GM21381 (cell line): ENCODE results near the gene FOCAD.
"Not testable (repeated sequence)": the region's sequence is repeated elsewhere in the genome, so short reads cannot be mapped to it uniquely, and the experiment has no call there.

Experiments
- ATAC-seq: cut with Tn5 transposase; IDR thresholded peaks from one replicate; pipeline ENCODE4 v1.9.1; 2021; ENCODE audit warnings: mild to moderate bottlenecking, moderate library complexity; ENCODE audit not compliant: unreplicated experiment

The FOCAD gene

DNA sequence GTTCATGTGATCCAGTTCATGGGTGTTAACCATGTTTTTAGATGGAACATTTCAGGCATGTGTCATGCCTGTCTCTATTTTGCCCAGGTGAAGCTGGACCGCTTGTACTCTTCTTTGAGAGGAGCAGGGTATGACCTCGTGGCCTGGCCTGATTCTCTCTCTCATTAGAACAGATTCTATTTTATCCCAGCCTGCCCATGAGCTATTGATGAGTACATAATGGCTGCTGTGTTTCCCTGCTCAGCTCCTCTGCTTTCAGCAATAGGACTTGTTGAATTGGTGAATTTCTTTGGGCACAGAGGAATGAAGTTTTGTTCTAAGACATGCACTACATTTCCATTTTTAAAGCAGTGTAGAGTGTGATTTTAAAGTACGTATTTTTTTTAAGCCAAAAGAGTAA, 261.2 kb downstream of the FOCAD start:
- no peak for ATAC-seq

DNA sequence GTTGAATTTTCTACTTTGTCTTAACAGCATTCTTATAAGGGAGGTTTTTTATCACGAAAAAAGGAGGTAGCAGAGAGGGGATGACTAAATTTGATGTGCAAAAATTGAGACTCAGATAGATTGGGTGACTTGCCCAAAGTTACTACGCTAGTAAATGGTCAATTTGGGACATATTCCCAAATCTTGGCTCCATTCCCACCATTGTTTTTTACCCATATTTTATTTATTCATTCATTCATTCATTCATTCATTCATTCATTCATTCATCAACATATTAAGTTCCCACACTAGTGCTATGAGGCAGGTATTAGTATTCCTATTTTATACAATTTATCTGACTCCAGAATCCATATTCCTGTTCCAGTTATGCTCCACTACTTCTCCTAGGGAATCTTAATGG, 261.8 kb downstream of the FOCAD start:
- no peak for ATAC-seq

DNA sequence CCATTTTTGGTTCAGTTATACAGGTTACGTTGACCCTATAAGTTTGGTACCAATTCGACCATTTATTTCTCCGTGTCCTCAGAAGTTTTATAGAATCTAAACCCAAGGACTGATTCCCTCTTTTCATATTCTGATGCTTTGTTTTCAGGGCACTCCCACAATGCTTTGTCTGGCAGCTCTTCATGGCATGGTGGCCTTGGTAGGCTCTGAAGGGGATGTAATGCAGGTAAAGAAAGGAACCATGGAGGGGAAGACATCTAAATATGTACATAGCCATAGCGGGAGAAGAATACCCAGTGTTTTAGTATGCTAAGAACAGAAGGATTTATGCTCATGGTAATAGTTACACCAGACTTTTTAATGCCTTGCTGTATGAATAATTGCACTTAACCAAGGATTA, 264.6 kb downstream of the FOCAD start:
- ATAC-seq, result no peak

DNA sequence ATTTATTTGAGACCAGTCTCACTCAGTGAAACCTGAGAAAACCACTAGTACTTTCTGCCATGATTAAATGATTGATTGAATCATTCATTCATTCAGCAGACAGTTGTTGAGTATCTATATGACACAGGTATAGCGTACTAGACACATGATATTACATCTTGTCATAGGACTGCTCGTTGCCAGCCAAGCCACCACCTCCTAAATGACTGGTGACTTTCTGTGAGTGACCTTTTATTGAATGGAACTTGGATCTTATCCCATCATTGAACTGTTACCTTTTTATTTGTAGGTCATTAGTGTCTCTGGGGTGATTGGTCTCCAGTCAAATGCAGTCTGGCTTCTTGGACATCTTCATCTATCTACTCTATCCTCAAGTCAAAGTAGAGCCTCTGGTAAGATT, 266.6 kb downstream of the FOCAD start:
- ATAC-seq, result no peak

DNA sequence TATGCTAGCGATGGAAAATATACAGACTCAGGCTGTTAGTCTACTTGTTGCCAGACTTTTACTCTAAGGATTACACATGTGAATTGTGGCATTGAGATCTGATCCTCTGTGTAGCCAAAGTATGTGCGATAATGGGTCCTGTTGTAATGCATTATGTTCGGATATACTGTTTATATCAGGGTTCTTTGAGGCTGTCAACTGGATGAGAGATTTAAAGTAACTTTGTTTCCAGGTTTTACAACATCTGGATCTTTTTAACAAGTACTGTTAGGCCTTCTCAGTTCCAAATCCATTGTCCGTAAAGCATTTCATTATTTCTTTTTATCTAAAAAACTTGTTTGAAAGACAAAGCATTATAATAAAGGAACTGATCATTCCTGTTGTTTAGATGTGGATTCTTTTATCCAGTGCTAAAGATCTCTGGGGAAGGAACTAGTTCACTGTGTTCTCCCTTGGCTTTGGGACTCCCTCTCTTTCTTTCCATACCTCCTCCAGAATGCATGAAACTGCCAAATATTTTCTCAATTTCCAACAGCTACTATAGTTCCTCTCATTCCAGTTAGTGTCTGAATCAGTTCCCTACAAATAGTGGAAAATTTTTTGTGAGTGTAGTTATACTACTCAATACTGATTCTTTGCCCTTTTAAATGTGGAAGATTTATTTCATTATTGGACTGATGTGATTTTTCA, 278.6 kb downstream of the FOCAD start:
- no peak for ATAC-seq

DNA sequence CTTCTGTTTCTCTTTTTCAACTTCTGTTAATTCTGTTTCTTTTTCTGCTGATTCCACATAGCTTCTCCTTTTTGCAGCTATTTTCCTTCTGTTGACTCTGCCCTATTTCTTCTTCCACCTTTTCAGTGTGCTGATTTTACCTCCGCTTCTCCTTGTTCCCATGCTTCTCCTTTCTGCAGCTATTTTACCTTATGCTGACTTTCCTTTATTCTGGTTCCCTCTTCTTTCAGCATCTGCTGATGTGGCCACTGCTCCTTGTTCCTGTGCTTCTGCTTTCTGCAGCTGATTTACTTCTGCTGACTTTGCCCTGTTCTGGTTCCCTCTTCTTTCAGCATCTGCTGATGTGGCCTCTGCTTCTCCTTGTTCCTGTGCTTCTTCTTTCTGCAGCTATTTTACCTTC, 288.6 kb downstream of the FOCAD start:
- ATAC-seq, result no peak

DNA sequence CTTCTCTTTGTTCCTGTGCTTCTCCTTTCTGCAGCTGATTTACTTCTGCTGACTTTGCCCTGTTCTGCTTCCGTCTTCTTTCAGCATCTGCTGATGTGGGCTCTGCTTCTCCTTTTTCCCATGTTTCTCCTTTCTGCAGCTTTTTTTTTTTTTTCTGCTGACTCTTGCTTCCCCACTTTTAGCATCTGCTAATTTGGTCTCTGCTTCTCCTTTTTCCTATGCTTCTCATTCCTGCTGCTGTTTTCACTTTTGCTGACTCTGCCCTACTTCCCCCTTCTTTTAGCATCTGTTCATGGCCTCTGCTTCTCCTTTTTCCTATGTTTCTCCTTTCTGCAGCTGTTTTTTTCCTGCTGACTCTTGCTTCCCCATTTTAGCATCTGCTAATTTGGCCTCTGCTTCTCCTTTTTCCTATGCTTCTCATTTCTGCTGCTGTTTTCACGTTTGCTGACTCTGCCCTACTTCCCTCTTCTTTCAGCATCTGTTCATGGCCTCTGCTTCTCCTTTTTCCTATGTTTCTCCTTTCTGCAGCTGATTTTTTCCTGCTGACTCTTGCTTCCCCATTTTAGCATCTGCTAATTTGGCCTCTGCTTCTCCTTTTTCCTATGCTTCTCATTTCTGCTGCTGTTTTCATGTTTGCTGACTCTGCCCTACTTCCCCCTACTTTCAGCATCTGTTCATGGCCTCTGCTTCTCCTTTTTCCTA, 289.3 kb downstream of the FOCAD start:
- not testable (repeated sequence) for ATAC-seq

DNA sequence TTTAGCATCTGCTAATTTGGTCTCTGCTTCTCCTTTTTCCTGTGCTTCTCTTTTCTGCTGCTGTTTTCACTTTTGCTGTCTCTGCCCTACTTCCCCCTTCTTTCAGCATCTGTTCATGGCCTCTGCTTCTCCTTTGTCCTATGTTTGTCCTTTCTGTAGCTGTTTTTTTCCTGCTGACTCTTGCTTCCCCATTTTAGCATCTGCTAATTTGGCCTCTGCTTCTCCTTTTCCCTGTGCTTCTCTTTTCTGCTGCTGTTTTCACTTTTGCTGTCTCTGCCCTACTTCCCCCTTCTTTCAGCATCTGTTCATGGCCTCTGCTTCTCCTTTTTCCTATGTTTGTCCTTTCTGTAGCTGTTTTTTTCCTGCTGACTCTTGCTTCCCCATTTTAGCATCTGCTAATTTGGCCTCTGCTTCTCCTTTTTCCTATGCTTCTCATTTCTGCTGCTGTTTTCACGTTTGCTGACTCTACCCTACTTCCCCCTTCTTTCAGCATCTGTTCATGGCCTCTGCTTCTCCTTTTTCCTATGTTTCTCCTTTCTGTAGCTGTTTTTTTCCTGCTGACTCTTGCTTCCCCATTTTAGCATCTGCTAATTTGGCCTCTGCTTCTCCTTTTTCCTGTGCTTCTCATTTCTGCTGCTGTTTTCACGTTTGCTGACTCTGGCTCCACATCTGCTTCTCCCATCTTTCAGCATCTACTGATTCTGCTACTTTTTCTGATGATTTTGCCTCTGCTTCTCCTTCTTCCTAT, 290.3 kb downstream of the FOCAD start:
- not testable (repeated sequence) for ATAC-seq

DNA sequence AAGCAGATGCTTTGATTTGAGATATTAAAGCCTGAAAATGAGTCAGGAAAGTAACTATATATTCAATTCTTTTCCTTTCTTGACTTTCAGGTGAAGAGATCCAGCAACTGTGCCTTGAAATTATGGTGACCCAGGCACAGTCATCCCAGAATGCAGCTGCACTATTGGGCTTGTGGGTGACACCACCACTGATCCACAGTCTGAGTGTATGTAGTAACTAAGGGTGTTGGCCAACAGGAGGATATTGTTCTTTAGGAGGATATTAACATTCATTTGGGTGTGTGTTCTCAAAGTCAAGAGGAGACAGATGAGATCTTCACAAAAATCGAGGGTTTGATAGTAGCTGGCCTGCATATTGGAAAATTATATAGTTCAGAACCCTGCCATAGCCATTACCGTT, 294.2 kb downstream of the FOCAD start:
- ATAC-seq, result no peak

DNA sequence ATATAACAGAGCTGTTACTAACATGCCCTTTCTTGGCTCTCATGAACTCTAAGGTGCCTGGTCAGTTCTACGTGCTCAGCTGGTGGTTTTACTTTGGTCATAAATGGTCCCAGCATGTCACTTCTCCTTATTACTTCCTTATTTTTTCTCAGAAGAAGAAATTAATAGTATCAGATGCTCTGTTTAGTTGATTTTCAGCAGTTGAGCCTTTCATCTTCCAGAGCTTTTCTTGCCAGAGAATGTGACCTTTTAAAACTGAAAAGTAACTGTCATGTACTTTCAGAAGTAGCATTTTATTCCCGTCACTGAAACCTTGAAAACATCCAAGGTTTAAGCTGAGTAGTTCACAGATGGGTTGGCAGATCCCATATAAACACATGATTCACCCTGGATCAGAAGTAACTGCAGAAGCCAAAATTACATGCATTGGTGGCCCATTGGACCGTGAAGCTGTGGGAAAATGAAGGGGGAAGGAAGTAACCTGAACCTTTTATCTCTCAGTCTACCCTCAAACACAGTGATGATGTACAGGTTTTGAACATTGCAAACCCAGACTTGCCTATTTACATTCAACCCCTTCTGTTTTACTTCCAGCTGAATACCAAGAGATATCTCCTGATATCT, 296.9 kb downstream of the FOCAD start:
- ATAC-seq, result peak; percentile 67

DNA sequence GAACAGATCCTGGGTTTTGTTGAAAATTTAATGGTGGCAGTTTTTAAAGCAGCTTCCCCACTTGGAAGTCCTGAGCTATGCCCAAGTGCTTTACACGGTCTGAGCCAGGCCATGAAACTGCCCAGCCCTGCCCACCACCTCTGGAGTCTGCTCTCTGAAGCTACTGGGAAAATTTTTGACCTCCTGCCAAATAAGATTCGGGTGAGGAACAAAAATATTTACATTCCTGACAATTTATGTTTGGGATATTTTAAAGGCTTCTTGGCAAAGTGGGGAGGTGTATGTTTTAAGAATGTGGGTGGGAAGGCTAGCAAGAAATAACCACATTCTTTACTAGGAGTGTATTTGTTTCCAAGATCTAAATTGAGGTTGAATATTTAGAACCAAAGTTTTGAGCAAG, 297.4 kb downstream of the FOCAD start:
- no peak for ATAC-seq

DNA sequence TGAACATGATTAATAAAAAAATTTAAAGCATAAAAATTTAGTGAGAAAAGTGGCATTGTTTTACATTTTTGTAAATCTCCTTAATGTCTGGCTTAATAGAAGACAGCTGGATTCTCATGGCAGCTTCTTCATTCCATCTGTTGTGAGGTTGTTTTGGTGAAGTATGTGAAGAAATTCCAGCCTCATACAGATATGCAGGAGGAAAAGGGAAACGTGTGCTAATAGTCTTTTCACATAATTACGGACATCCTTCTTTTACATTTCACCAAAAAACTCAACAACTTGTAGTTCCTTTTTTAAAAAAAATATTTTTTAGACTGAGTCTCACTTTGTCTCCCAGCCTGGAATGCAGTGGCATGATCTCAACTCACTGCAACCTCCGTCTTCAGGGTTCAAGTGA, 300.4 kb downstream of the FOCAD start:
- ATAC-seq, result no peak

DNA sequence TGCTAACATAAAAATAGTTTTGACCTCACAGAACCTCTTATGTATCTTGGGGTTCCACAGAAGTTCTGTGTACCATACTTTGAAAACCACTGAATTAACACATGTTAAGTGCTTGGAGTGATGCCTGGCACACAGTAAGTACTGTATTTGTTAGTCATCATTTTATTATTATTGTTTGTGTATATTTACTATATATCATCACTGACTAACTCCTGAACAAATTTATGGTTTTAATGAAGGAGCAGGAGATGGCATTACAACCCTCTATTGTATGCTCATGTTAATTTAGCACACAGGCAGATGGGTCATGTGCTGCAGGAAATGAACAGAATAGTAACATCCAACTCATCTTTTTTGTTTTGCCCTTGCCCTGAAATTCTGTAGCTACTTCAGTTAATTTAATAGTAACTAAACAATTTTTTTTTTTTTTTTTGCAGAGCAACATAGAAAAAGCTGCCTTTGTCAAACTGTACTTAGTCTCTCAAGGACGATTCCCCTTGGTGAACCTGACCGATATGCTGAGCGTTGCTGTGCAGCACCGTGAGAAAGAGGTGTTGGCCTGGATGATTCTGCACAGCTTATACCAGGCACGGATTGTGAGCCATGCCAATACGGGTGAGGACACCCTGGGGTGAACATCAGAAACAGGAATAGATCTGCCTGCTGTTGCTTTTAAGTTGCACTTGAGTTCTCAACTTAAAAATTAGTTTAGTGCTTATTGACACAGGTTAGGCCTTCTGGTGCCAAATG, 302.0 kb downstream of the FOCAD start:
- no peak for ATAC-seq

DNA sequence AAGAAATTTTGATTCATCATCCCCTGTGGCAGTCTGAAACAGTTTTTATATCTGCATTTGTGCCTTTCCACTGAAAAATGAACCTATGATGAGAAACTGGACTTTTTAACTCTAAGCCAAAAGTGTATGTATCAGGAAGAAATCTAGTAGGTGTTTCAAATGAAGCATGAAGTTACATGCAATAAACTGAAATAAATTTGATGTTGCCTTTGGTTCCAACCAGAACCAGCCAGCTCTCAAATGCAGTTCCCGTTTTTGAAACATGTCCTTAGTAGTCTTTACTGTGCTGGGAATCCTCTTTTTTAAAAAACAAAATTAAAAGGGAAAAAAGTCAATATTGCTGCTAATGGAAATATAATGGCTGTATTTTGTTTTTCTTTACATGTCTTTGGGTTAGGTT, 303.5 kb downstream of the FOCAD start:
- no peak for ATAC-seq

DNA sequence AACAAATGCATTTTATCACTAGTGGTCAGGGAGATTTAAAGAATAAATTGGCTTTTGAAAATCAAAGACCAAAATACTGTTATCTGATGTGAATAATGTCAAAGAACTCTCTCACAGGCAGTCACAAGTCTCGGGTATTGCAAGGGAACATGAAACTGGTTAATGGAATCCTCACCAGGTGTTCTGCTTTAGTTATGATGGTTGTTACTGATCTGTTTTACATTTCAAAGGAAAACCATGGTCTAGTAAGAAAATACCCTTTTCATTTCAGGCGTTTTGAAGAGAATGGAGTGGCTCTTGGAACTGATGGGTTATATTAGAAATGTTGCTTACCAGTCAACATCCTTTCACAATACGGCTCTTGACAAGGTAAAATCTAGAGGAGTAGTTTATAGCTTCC, 304.0 kb downstream of the FOCAD start:
- no peak for ATAC-seq

DNA sequence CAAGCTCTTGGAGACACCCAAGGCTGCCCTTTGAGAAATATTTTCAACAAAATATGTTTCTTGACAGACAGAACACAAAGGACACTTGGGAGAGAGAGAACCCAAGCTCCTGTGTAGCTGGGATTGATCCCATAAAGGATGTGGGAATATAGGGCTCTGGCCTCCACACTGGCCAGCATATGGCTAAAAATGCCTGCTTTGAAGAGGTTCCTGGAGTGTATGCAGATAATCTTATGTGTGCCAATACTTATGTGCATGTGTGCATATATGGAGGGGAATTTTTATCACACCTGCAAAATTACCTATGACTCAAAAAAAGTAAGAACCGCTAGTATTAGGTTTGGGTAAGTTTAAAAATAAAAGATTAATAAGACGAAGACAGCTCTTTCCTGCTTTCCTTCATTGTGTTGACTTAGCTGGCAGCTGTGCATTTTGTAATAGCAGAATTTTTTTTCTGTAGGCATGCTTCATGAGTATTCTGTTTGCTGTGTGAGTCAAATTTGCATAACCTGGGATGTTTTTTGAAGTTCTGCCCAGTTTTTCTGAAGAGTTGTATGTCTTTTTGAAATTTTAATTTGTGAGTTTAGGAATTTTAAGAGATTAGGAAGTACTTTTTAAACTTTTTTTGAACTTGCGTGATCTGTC, 304.7 kb downstream of the FOCAD start:
- ATAC-seq, result no peak

DNA sequence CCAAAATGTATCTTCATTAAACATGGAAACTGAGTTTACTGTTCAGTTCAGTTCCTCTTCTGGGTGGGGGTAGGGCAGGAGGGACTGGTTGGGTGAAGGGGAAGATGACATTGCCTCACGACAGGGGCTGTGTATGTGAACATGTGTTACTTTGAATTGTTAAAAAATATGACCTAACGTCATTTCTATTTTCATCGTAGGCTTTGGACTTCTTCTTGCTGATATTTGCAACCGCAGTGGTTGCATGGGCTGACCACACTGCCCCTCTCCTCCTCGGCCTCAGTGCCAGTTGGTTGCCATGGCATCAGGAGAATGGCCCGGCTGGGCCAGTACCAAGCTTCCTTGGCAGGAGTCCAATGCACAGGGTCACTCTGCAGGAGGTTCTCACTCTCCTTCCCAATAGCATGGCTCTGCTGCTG, 305.9 kb downstream of the FOCAD start:
- ATAC-seq, result no peak

DNA sequence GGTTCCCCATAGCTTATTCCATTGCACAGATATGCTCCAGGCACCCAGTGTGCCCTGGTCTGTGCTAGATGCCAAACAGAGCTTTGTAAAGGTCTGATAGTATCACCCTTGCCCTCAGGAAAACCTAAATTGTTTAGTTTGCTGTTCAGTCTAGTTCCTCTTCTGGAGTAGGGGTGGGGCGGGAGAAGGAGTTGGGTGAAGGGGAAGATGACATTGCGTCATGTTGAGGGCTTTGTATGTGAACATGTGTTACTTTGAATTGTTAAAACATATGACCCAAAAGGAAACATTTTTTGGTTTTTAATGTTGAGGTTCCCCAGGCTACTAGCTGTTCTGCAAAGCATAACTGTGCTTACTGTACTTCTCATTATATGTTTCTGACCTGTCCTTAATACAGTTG, 306.8 kb downstream of the FOCAD start:
- ATAC-seq, result no peak

DNA sequence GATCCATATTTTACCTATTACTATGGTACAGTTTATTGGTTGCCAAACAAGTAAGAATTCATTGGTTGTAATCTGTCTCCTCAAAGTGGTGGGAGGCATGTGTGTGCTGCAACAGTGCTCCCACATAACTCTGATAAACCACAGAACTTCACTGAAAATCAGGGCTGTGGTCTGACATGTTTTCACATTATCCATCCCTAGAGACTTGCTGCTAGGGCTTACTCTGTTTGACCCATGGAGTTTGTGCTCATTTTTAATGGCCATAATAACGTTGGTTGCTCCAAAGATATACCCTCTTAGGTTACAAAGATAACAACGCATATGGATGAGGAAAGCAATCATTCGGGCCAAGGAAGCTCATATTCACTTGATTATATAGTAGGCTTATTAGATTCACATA, 310.4 kb downstream of the FOCAD start:
- ATAC-seq, result no peak

DNA sequence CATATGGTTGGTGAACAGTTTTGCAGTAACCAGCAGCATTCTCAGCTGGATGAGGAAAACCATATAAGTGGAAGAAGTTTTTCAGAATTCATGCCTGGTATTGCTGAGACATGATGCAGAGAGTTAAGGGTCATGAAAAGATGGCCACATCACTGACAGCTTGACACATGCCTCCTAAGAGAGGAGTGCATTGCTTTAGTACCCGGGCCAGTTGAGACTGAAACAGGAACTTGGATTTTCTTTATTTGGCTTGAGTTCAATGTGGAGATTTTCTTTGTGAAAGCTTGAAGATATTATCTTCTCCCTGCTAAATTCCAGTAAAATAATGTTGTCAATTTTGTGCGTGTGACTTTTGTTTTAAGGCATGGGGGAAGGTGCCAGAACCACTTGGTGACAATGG, 311.6 kb downstream of the FOCAD start:
- ATAC-seq, result no peak
